Bronchial epithelial cell (primary cell): ENCODE data around the gene RP2. TPM values are rescaled to one million over a fixed set of nuclear protein-coding genes. Genes with fewer than 3 reads are reported as not detected.

Experiments
- DNase-seq: peaks from one replicate; pipeline ENCODE4 v3.0.0-alpha.2; 2010; ENCODE audit warnings: low read depth
- FAIRE-seq: peaks from 2 replicates; lab custom pipeline; 2011; peaks lifted over from hg19 to GRCh38; lab: Jason Lieb, UNC
- H3K27me3 ChIP-seq: 2 replicates; pipeline ENCODE4 v1.5.1; 2011; ENCODE audit warnings: low read length; ENCODE audit not compliant: control insufficient read depth, insufficient read depth
- H3K36me3 ChIP-seq: 2 replicates; pipeline ENCODE4 v1.5.1; 2011; ENCODE audit warnings: low read length; ENCODE audit not compliant: control insufficient read depth, insufficient read depth
- H3K4me3 ChIP-seq: 2 replicates; pipeline ENCODE4 v1.5.1; 2011; ENCODE audit warnings: mild to moderate bottlenecking, low read depth, low read length, control low read depth
- CTCF ChIP-seq: IDR thresholded peaks from 2 replicates; pipeline ENCODE4 v1.5.1; 2011; ENCODE audit warnings: mild to moderate bottlenecking, moderate library complexity, low read length, control low read depth, inconsistent platforms; ENCODE audit not compliant: insufficient read depth, severe bottlenecking
- total RNA-seq: library from RNA; depleted of rRNA; stranded (reverse); fragments of >200 nt; gene quantifications from 2 replicates; pipeline ENCODE4 v1.2.1, GENCODE V29; 2014

Gene RP2
- total RNA-seq, 1 donor from 2014 or later: 16.1 TPM

GRCh38 chrX:46850771-46851170 is 13.9 kb downstream of the RP2 start:
- DNase-seq: no peak
- FAIRE-seq: no peak
- Histone ChIP-seq H3K4me3 (no peak overlapping the region), H3K27me3 (no peaks in the 10 kb centered on the region), H3K36me3 (no peaks in the 10 kb centered on the region)
- no peak for TF ChIP-seq CTCF

GRCh38 chrX:46856483-46856882 is 19.6 kb downstream of the RP2 start:
- no peaks in the 10 kb centered on the region for H3K36me3 ChIP-seq
- FAIRE-seq: no peak
- no peak for DNase-seq
- H3K4me3 ChIP-seq: no peak overlapping the region
- H3K27me3 ChIP-seq: no peaks in the 10 kb centered on the region
- no peak for TF ChIP-seq CTCF

- no peak overlapping the region for H3K4me3 ChIP-seq
- no peaks in the 10 kb centered on the region for H3K36me3 ChIP-seq
- H3K27me3 ChIP-seq: no peaks in the 10 kb centered on the region
- DNase-seq (no peak), FAIRE-seq (no peak)
- TF ChIP-seq CTCF: no peak
Measured at GRCh38 chrX:46860557-46860956, 23.7 kb downstream of the RP2 start.

- FAIRE-seq (no peak), DNase-seq (no peak)
- no peak overlapping the region for H3K4me3 ChIP-seq
- no peak for TF ChIP-seq CTCF
- H3K36me3 ChIP-seq: no peaks in the 10 kb centered on the region
- no peaks in the 10 kb centered on the region for H3K27me3 ChIP-seq
Measured at GRCh38 chrX:46863072-46863471, 26.2 kb downstream of the RP2 start.

- Histone ChIP-seq H3K4me3 (no peak overlapping the region), H3K36me3 (no peaks in the 10 kb centered on the region), H3K27me3 (no peaks in the 10 kb centered on the region)
- no peak for FAIRE-seq
- TF ChIP-seq CTCF: no peak
- DNase-seq: no peak
Measured at GRCh38 chrX:46864606-46865005, 27.8 kb downstream of the RP2 start.

GRCh38 chrX:46865281-46865680 is 28.4 kb downstream of the RP2 start:
- Histone ChIP-seq H3K27me3 (no peaks in the 10 kb centered on the region), H3K4me3 (no peak overlapping the region), H3K36me3 (no peaks in the 10 kb centered on the region)
- FAIRE-seq (no peak), DNase-seq (peak; percentile 48)
- TF ChIP-seq CTCF: no peak
